H1 (cell line): ENCODE data around the gene KCNB1. TPM values are rescaled to one million over a fixed set of nuclear protein-coding genes. Genes with fewer than 3 reads are reported as not detected.

Experiments used
- CTCF ChIA-PET: fragments of 300-600 bp; sonication (Branson Sonifier 250); formaldehyde crosslinking; loops from one replicate; lab custom pipeline; 2021; ENCODE audit not compliant: partially characterized antibody; lab: Charles Lee
- POLR2A ChIA-PET: fragments of 300-600 bp; sonication (Branson Sonifier 250); formaldehyde crosslinking; loops from one replicate; lab custom pipeline; 2021; ENCODE audit warnings: inconsistent platforms; ENCODE audit not compliant: partially characterized antibody; lab: Charles Lee
- DNase-seq, 2 experiments: peaks; one replicate each; pipeline versions ENCODE4 v3.0.0 to v3.0.0-alpha.2; 2010 to 2022; ENCODE audit warnings: low spot score in 2 of 2, low read depth in 1 of 2, mixed read lengths in 1 of 2
- FAIRE-seq: peaks from 2 replicates; lab custom pipeline; 2011; peaks lifted over from hg19 to GRCh38; lab: Jason Lieb, UNC
- H2AFZ ChIP-seq: 2 replicates; pipeline ENCODE4 v1.8.1; 2012; ENCODE audit warnings: low read length, inconsistent platforms
- H2AK5ac ChIP-seq: 2 replicates; pipeline ENCODE4 v1.6.1; 2013; ENCODE audit warnings: low read depth, low read length
- H2BK120ac ChIP-seq: replicated peaks from 2 replicates; pipeline ENCODE3; 2013; ENCODE audit warnings: low read depth, low read length, inconsistent platforms
- H2BK12ac ChIP-seq: 2 replicates; pipeline ENCODE4 v1.6.1; 2013; ENCODE audit warnings: low read depth, low read length
- H2BK15ac ChIP-seq: 2 replicates; pipeline ENCODE4 v1.6.1; 2013; ENCODE audit warnings: low read length
- H2BK20ac ChIP-seq: 2 replicates; pipeline ENCODE4 v1.6.1; 2013; ENCODE audit warnings: low read length
- H2BK5ac ChIP-seq: 2 replicates; pipeline ENCODE4 v1.6.1; 2013; ENCODE audit warnings: low read depth, low read length
- H3K14ac ChIP-seq: 2 replicates; pipeline ENCODE4 v1.6.1; 2013; ENCODE audit warnings: inconsistent platforms; ENCODE audit not compliant: insufficient read length
- H3K18ac ChIP-seq: 2 replicates; pipeline ENCODE4 v1.6.1; 2013; ENCODE audit warnings: low read length; ENCODE audit errors: extremely low read depth
- H3K23ac ChIP-seq: 2 replicates; pipeline ENCODE4 v1.6.1; 2013; ENCODE audit warnings: inconsistent platforms; ENCODE audit not compliant: insufficient read length
- H3K23me2 ChIP-seq: 2 replicates; pipeline ENCODE4 v1.6.1; 2013; ENCODE audit warnings: low read depth, low read length
- H3K27ac ChIP-seq: 2 replicates; pipeline ENCODE4 v1.6.1; 2011; ENCODE audit warnings: low read depth, low read length, inconsistent platforms
- H3K27me3 ChIP-seq, 4 experiments: replicated peaks in 1 of 4; 1 replicate in 1 of 4; 2 replicates in 3 of 4; pipeline versions ENCODE4 v1.6.1 to v1.8.1; 2011 to 2013; ENCODE audit warnings: low read length in 3 of 4, mild to moderate bottlenecking in 3 of 4, inconsistent platforms in 2 of 4, mixed read lengths in 2 of 4, moderate library complexity in 1 of 4; ENCODE audit not compliant: control insufficient read depth in 3 of 4, insufficient read depth in 3 of 4; ENCODE audit errors: extremely low read depth in 1 of 4
- H3K36me3 ChIP-seq, 4 experiments: 2 replicates each; pipeline versions ENCODE4 v1.6.1 to v1.8.1; 2011 to 2013; ENCODE audit warnings: mild to moderate bottlenecking in 4 of 4, low read length in 3 of 4, moderate library complexity in 2 of 4, control low read depth in 1 of 4, inconsistent platforms in 1 of 4; ENCODE audit not compliant: insufficient read depth in 4 of 4, control insufficient read depth in 2 of 4
- H3K4ac ChIP-seq: replicated peaks from 2 replicates; pipeline ENCODE3; 2013; ENCODE audit warnings: low read length, low read depth, mixed read lengths, inconsistent platforms; ENCODE audit not compliant: insufficient read length
- H3K4me1 ChIP-seq, 4 experiments: replicated peaks in 1 of 4; 1 replicate in 1 of 4; 2 replicates in 3 of 4; pipeline versions ENCODE4 v1.6.1 to v1.8.1; 2011 to 2013; ENCODE audit warnings: low read length in 3 of 4, inconsistent platforms in 2 of 4, mixed read lengths in 1 of 4; ENCODE audit not compliant: insufficient read depth in 4 of 4, control insufficient read depth in 3 of 4
- H3K4me2 ChIP-seq, 2 experiments: 2 replicates each; pipeline versions ENCODE4 v1.6.1 to v1.8.1; 2011 to 2013; ENCODE audit warnings: low read depth in 2 of 2, low read length in 2 of 2, control low read depth in 1 of 2, inconsistent platforms in 1 of 2, mild to moderate bottlenecking in 1 of 2; ENCODE audit not compliant: insufficient read depth in 1 of 2
- H3K4me3 ChIP-seq, 4 experiments: fragments of 200-600, 300-600 bp in 1 of 4; sonication (generic), shearing (Covaris generic), sonication (Bioruptor Twin) in 1 of 4; 2 replicates each; pipeline versions ENCODE4 v1.5.1 to v1.8.1; 2011 to 2016; ENCODE audit warnings: low read length in 4 of 4, low read depth in 3 of 4, control low read depth in 2 of 4, inconsistent platforms in 2 of 4, mild to moderate bottlenecking in 2 of 4, mixed read lengths in 1 of 4, moderate library complexity in 1 of 4; ENCODE audit not compliant: insufficient read depth in 2 of 4; ENCODE audit errors: extremely low read depth in 1 of 4
- H3K56ac ChIP-seq: replicated peaks from 2 replicates; pipeline ENCODE3; 2013; ENCODE audit warnings: low read depth, mild to moderate bottlenecking, mixed read lengths, low read length, inconsistent platforms; ENCODE audit not compliant: insufficient read length
- H3K79me1 ChIP-seq: 2 replicates; pipeline ENCODE4 v1.6.1; 2013; ENCODE audit warnings: low read depth, low read length, control low read depth
- H3K79me2 ChIP-seq, 2 experiments: 2 replicates each; pipeline versions ENCODE4 v1.6.1 to v1.8.1; 2012 to 2013; ENCODE audit warnings: low read length in 2 of 2, mild to moderate bottlenecking in 2 of 2, inconsistent platforms in 1 of 2; ENCODE audit not compliant: insufficient read depth in 2 of 2, control insufficient read depth in 1 of 2
- H3K9ac ChIP-seq, 4 experiments: replicated peaks in 1 of 4; 1 replicate in 1 of 4; 2 replicates in 3 of 4; pipeline versions ENCODE4 v1.6.1 to v1.8.1; 2011 to 2013; ENCODE audit warnings: low read depth in 3 of 4, low read length in 3 of 4, control low read depth in 2 of 4, mild to moderate bottlenecking in 2 of 4, moderate library complexity in 2 of 4, inconsistent platforms in 1 of 4; ENCODE audit errors: extremely low read depth in 1 of 4
- H3K9me3 ChIP-seq, 2 experiments: 2 replicates each; pipeline versions ENCODE4 v1.6.1 to v1.8.1; 2012 to 2013; ENCODE audit warnings: mild to moderate bottlenecking in 2 of 2, moderate library complexity in 2 of 2, control low read depth in 1 of 2, inconsistent platforms in 1 of 2, low read depth in 1 of 2, low read length in 1 of 2, mixed read lengths in 1 of 2; ENCODE audit not compliant: insufficient read depth in 2 of 2
- H4K20me1 ChIP-seq, 2 experiments: replicated peaks in 1 of 2; 2 replicates each; pipeline versions ENCODE3 to v1.8.1; 2011 to 2013; ENCODE audit warnings: inconsistent platforms in 2 of 2, low read length in 2 of 2, mild to moderate bottlenecking in 1 of 2; ENCODE audit not compliant: insufficient read depth in 2 of 2, control insufficient read depth in 1 of 2
- H4K5ac ChIP-seq: 2 replicates; pipeline ENCODE4 v1.6.1; 2013; ENCODE audit warnings: low read length, low read depth, mixed read lengths, inconsistent platforms; ENCODE audit not compliant: insufficient read length
- H4K8ac ChIP-seq: 2 replicates; pipeline ENCODE4 v1.8.0; 2013; ENCODE audit warnings: mild to moderate bottlenecking, moderate library complexity, low read length, inconsistent platforms; ENCODE audit not compliant: insufficient read depth; ENCODE audit errors: extremely low read depth
- H4K91ac ChIP-seq: replicated peaks from 2 replicates; pipeline ENCODE3; 2013; ENCODE audit warnings: low read length, mixed read lengths, inconsistent platforms; ENCODE audit not compliant: insufficient read length
- BACH1 ChIP-seq: IDR thresholded peaks from 2 replicates; pipeline ENCODE4 v1.6.1; 2012; ENCODE audit warnings: low read length, improper control_type of control experiment
- CEBPB ChIP-seq: IDR thresholded peaks from 2 replicates; pipeline ENCODE4 v1.6.1; 2012; ENCODE audit warnings: low read depth, low read length
- EZH2 ChIP-seq: fragments of 200-600 bp; sonication (generic); IDR thresholded peaks from 2 replicates; pipeline ENCODE4 v1.7.1; 2012; ENCODE audit warnings: low read depth, mild to moderate bottlenecking, moderate library complexity, low read length, inconsistent platforms; ENCODE audit not compliant: severe bottlenecking
- RXRA ChIP-seq: IDR thresholded peaks from 2 replicates; pipeline ENCODE4 v1.6.1; 2011; ENCODE audit warnings: low read depth, mild to moderate bottlenecking, low read length, moderate library complexity; ENCODE audit not compliant: insufficient read depth
- WGBS, 2 experiments: shearing (Covaris generic) in 1 of 2; methylation state at CpG; one replicate each; pipeline versions ENCODE4 v1.1.6 to v1.1.7; 2013 to 2015; ENCODE audit warnings: low lambda C conversion rate in 2 of 2, mixed read lengths in 2 of 2, inconsistent platforms in 1 of 2, low coverage in 1 of 2, missing lambda C conversion rate in 1 of 2; ENCODE audit not compliant: insufficient replicate concordance in 2 of 2, insufficient coverage in 1 of 2, insufficient read length in 1 of 2; ENCODE audit errors: extremely low coverage in 1 of 2, missing lambda C conversion rate in 1 of 2; 5-methylcytosine and 5-hydroxymethylcytosine counted together
- polyA plus RNA-seq, 7 experiments: library from polyadenylated mRNA; depleted of rRNA in 3 of 7; stranded (reverse) in 5 of 7; unstranded in 2 of 7; fragments of >200 nt in 5 of 7; fragments of 200-250 nt in 2 of 7; gene quantifications; 1 replicate in 5 of 7; 2 replicates in 1 of 7; 4 replicates in 1 of 7; pipeline versions ENCODE4 v1.2.1 to v1.2.3, GENCODE V29; 2011 to 2013; ENCODE audit warnings: missing spikeins in 2 of 7, mixed read lengths in 2 of 7
- total RNA-seq: library from RNA; stranded (reverse); fragmentation: NEBNext Ultra II Directional; extraction: Animal tissue kit (Norgen Biotek cat#: 25700); gene quantifications from 2 replicates; pipeline ENCODE4 v1.2.1, GENCODE V29; 2021
- TF ChIP-seq, protein P1 (sequence below): IDR thresholded peaks from 2 replicates; pipeline ENCODE4 v1.6.1; 2012; ENCODE audit warnings: low read length, inconsistent platforms

Gene KCNB1
- total and polyA plus RNA-seq, 2 of the 8 experiments (the other 6 are each of a cell fraction or from before 2014, with no cell fraction given) = 0.58 to 0.67 TPM

DNA sequence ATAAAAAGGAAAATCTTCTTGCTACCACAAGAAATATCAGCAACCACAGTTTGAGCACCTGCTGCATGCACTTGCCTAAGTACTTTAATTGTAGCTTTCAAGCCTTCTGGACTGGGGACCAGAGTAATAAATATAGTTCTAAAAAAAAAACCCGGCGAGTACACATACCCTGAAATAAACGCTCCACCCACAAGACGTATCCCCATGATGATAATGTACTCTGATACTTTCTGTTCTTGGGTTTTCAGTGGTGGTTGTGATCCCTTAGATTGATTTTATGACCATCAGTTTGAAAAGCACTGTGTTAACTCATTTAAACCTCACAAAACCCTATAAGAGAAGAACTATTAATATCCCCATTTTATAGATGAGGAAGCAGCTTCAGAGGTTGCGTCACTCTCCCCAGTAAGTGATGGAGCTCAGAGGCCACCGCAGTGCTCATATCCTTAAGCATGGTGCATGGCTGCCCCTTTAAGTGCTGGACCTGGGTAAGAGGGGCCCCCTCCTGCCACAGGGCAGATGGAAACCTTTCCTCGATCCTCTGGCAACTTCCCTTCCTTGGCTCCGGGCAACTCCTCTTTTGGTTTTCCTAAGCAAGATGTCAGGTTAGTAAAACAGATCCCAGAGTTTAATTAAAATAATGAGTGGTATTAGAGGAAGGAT, 67.3 kb downstream of the KCNB1 start:
- TF ChIP-seq, protein P1, sequence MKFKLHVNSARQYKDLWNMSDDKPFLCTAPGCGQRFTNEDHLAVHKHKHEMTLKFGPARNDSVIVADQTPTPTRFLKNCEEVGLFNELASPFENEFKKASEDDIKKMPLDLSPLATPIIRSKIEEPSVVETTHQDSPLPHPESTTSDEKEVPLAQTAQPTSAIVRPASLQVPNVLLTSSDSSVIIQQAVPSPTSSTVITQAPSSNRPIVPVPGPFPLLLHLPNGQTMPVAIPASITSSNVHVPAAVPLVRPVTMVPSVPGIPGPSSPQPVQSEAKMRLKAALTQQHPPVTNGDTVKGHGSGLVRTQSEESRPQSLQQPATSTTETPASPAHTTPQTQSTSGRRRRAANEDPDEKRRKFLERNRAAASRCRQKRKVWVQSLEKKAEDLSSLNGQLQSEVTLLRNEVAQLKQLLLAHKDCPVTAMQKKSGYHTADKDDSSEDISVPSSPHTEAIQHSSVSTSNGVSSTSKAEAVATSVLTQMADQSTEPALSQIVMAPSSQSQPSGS = no peak
- TF ChIP-seq RXRA = no peak
- TF ChIP-seq BACH1 = no peak
- TF ChIP-seq EZH2 = no peak
- peak; percentile 26; the same call in 1 of the 2 replicates for TF ChIP-seq CEBPB
- Histone ChIP-seq H2AFZ (no peak overlapping the region), H3K4me3 (no peak overlapping the region), H3K23me2 (no peaks in the 10 kb centered on the region), H3K9ac (no peak overlapping the region), H3K4ac (no peak overlapping the region), H4K20me1 (no peaks in the 10 kb centered on the region), H3K23ac (no peak overlapping the region), H3K79me2 (no peaks in the 10 kb centered on the region), H3K27ac (no peak overlapping the region), H2BK5ac (no peak overlapping the region), H4K8ac (no peak overlapping the region), H3K9me3 (no peaks in the 10 kb centered on the region), H3K36me3 (no peaks in the 10 kb centered on the region), H2AK5ac (no peak overlapping the region), H2BK15ac (no peak overlapping the region), H2BK12ac (no peak overlapping the region), H2BK20ac (no peak overlapping the region), H3K4me2 (no peak overlapping the region), H3K14ac (no peak overlapping the region), H3K79me1 (no peaks in the 10 kb centered on the region), H4K5ac (no peak overlapping the region), H3K56ac (no peak overlapping the region), H3K27me3 (no peaks in the 10 kb centered on the region), H3K18ac (no peak overlapping the region), H4K91ac (no peak overlapping the region), H3K4me1 (no peaks in the 10 kb centered on the region; a peak in 1 of 7 replicates), H2BK120ac (no peak overlapping the region)
- ChIA-PET POLR2A (interaction anchor here (0.6 to 0.8 kb wide), 2 partner anchors 65 to 304 kb away, joined by 3 to 4 read pairs; no protein-coding TSS in a partner anchor), CTCF (interaction anchor here (0.9 to 2.9 kb wide), 6 partner anchors 30 to 129 kb away, joined by 3 to 14 read pairs (median 8); no protein-coding TSS in a partner anchor)
- no peak for DNase-seq
- no peak for FAIRE-seq
- WGBS, 2 experiments = 89% methylated on average over 8 of the region's 8 CpGs; no CpG with 5 or more reads in 1 of the 2 experiments
